ENCODE results near the gene HIPK2.
A peak's percentile ranks its signal among the peaks of the same experiment; 100 is the strongest.

Gene HIPK2

DNA sequence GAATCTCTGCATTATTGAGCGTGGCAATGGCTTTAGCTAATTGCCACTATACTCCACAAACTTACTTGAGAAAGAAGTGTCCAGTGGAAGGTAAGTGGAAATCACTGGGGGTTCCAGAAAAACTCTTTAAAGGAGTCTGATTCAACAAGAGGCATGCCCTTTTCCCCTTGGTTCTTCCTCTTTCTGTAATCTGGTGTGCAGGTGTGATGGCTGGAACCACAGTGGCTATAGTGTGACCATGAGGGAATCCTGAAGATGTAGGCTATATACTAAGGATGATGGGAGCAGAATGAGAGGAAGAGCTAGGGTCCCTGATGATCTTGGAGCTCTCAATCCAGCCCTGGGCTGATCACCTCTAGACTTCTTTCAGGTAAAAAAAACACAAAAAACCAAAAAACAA is 256.4 kb downstream of the HIPK2 start:
- peaks cover 16% of the 10 kb centered on the region for H3K27me3 ChIP-seq (ENCODE audit: insufficient read depth, low read length, poor library complexity)

DNA sequence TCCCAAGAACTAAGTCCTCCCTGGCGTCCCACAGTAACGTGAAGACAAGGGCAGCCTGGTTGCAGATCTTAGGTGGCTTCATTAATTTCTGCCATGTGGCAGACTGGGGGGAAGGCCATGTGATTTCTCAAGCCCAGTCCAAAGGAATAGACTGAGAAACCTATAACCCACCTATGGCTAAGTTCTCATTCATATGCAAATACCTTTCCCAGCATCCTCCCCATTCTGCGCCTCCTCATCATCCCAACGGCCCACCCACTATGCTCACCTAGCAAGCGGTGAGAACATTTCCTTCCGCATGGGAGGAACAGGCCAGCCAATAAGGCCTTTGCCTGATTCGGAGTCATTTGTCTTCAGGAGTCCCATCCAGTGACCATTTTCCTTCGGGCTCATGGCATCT is 262.5 kb downstream of the HIPK2 start:
- no peak overlapping the region for H2BK5ac ChIP-seq (ENCODE audit: low read length)
- H3K4me2 ChIP-seq (ENCODE audit: low read length) = no peak overlapping the region
- H3K36me3 ChIP-seq (ENCODE audit: control insufficient read depth, insufficient read depth, low read length) = no peaks in the 10 kb centered on the region
- no peak overlapping the region for H3K18ac ChIP-seq (ENCODE audit: low read length)
- no peak overlapping the region for H3K27ac ChIP-seq (ENCODE audit: low read depth, low read length)
- no peaks in the 10 kb centered on the region for H3K4me1 ChIP-seq (ENCODE audit: control insufficient read depth, low read depth, low read length)
- no CpG with 5 or more reads among the region's 8 CpGs for WGBS (ENCODE audit: extremely low coverage, insufficient coverage, low lambda C conversion rate)
- H4K5ac ChIP-seq (ENCODE audit: low read length) = no peak overlapping the region
- no peak overlapping the region for H2BK120ac ChIP-seq (ENCODE audit: low read depth, low read length)
- H3K4me3 ChIP-seq (ENCODE audit: low read length) = no peak overlapping the region
- H3K79me2 ChIP-seq (ENCODE audit: control insufficient read depth, insufficient read depth, low read length) = no peaks in the 10 kb centered on the region
- H3K79me1 ChIP-seq (ENCODE audit: low read length) = no peaks in the 10 kb centered on the region
- no peaks in the 10 kb centered on the region for H3K27me3 ChIP-seq (ENCODE audit: insufficient read depth, low read length, poor library complexity)
- no peak overlapping the region for H2AK5ac ChIP-seq (ENCODE audit: low read length)
- no peak overlapping the region for H3K23ac ChIP-seq (ENCODE audit: low read length)
- DNase-seq = peak; percentile 37
- H3K9ac ChIP-seq (ENCODE audit: low read length) = no peak overlapping the region
- H3K56ac ChIP-seq (ENCODE audit: low read length) = no peak overlapping the region
- no peak overlapping the region for H4K8ac ChIP-seq (ENCODE audit: low read depth, low read length)
- H2BK15ac ChIP-seq (replicated peaks; ENCODE audit: low read depth) = no peak overlapping the region
- no peak overlapping the region for H3K4ac ChIP-seq (ENCODE audit: low read depth, low read length)

More for the DNA sequence above, 256.4 kb downstream of the HIPK2 start:
- H3K4me1 ChIP-seq (ENCODE audit: control insufficient read depth, low read depth, low read length) = no peaks in the 10 kb centered on the region
- no peak overlapping the region for H2BK120ac ChIP-seq (ENCODE audit: low read depth, low read length)
- no peaks in the 10 kb centered on the region for H3K79me1 ChIP-seq (ENCODE audit: low read length)
- no peak overlapping the region for H3K56ac ChIP-seq (ENCODE audit: low read length)
- H3K9ac ChIP-seq (ENCODE audit: low read length) = no peak overlapping the region
- WGBS (ENCODE audit: extremely low coverage, insufficient coverage, low lambda C conversion rate) = no CpG with 5 or more reads among the region's 1 CpG
- H3K18ac ChIP-seq (ENCODE audit: low read length) = no peak overlapping the region
- no peak overlapping the region for H2AK5ac ChIP-seq (ENCODE audit: low read length)
- no peaks in the 10 kb centered on the region for H3K36me3 ChIP-seq (ENCODE audit: control insufficient read depth, insufficient read depth, low read length)
- no peak overlapping the region for H4K5ac ChIP-seq (ENCODE audit: low read length)
- no peak overlapping the region for H3K4me3 ChIP-seq (ENCODE audit: low read length)
- H3K4ac ChIP-seq (ENCODE audit: low read depth, low read length) = no peak overlapping the region
- no peak overlapping the region for H3K23ac ChIP-seq (ENCODE audit: low read length)
- H2BK5ac ChIP-seq (ENCODE audit: low read length) = no peak overlapping the region
- no peak overlapping the region for H4K8ac ChIP-seq (ENCODE audit: low read depth, low read length)
- no peak overlapping the region for H3K4me2 ChIP-seq (ENCODE audit: low read length)
- H2BK15ac ChIP-seq (replicated peaks; ENCODE audit: low read depth) = no peak overlapping the region
- H3K79me2 ChIP-seq (ENCODE audit: control insufficient read depth, insufficient read depth, low read length) = no peaks in the 10 kb centered on the region
- DNase-seq = no peak
- H3K27ac ChIP-seq (ENCODE audit: low read depth, low read length) = no peak overlapping the region
